IMR-90 (cell line): Measurements from ENCODE around the gene TMEM35B.

Experiments used
- BHLHE40 ChIP-seq: fragments of 150-350 bp; IDR thresholded peaks from 2 replicates; pipeline ENCODE4 v1.6.1; 2016; ENCODE audit warnings: mild to moderate bottlenecking, low read depth, low read length
- CEBPB ChIP-seq: IDR thresholded peaks from 2 replicates; pipeline ENCODE4 v1.6.1; 2012; ENCODE audit warnings: low read depth, low read length, improper control_type of control experiment
- CTCF ChIP-seq: conservative IDR thresholded peaks from 2 replicates; pipeline ENCODE4 v1.5.1; 2012; ENCODE audit warnings: mild to moderate bottlenecking, low read depth, low read length, improper control_type of control experiment
- FOS ChIP-seq: fragments of 150-350 bp; IDR thresholded peaks from 2 replicates; pipeline ENCODE4 v1.6.1; 2016; ENCODE audit warnings: low read depth, low read length
- MAFK ChIP-seq: IDR thresholded peaks from 2 replicates; pipeline ENCODE4 v1.6.1; 2012; ENCODE audit warnings: low read depth, low read length, improper control_type of control experiment
- MAZ ChIP-seq: IDR thresholded peaks from 2 replicates; pipeline ENCODE4 v1.6.1; 2012; ENCODE audit warnings: low read depth, mild to moderate bottlenecking, low read length, improper control_type of control experiment, moderate library complexity, borderline replicate concordance
- MXI1 ChIP-seq: IDR thresholded peaks from 2 replicates; pipeline ENCODE4 v1.6.1; 2012; ENCODE audit warnings: low read depth, mild to moderate bottlenecking, low read length, moderate library complexity, borderline replicate concordance
- NFE2L2 ChIP-seq: fragments of 150-350 bp; IDR thresholded peaks from 2 replicates; pipeline ENCODE4 v1.6.1; 2016; ENCODE audit warnings: low read depth, mild to moderate bottlenecking, low read length
- POLR2A ChIP-seq: IDR thresholded peaks from 2 replicates; pipeline ENCODE4 v1.6.1; 2012; ENCODE audit warnings: mild to moderate bottlenecking, low read depth, low read length
- RAD21 ChIP-seq: IDR thresholded peaks from 2 replicates; pipeline ENCODE4 v1.6.1; 2012; ENCODE audit warnings: low read length, improper control_type of control experiment
- RCOR1 ChIP-seq: IDR thresholded peaks from 2 replicates; pipeline ENCODE4 v1.6.1; 2012; ENCODE audit warnings: mild to moderate bottlenecking, low read length, improper control_type of control experiment; ENCODE audit not compliant: insufficient replicate concordance
- RFX5 ChIP-seq: IDR thresholded peaks from 2 replicates; pipeline ENCODE4 v1.8.0; 2012; ENCODE audit warnings: low read depth, mild to moderate bottlenecking, low read length, moderate library complexity
- USF2 ChIP-seq: fragments of 150-350 bp; IDR thresholded peaks from 2 replicates; pipeline ENCODE4 v1.6.1; 2017; ENCODE audit warnings: mild to moderate bottlenecking, antibody characterized with exemption, low read length, low read depth

DNA sequence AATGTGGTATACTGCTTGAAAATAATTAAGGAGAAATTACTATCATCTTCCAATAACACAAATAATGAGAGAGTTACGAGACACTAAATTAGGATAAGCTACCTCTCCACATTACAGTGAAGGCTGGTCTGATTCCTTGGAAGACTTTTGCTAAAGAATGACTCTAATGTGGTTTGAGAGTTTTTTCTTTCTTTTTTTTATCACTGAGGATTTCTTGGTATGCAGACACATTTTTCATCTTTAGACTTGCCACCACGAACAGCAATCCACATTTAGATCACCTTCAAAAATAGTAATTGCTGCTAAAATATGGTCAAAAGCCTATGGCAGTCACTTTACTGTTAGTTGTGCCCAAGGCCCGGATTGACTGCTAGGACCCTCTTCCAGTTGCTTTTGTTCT, 16.6 kb upstream of the TMEM35B start:
- TF ChIP-seq RFX5 (no peak), FOS (no peak), CTCF (no peak), MAZ (no peak), MXI1 (no peak), MAFK (no peak), USF2 (no peak), BHLHE40 (no peak), POLR2A (no peak), RAD21 (no peak), NFE2L2 (no peak), CEBPB (no peak), RCOR1 (no peak)
